Fibroblast of lung (primary cell): ENCODE results near the gene NF2. TPM values are rescaled to one million over a fixed set of nuclear protein-coding genes. Genes with fewer than 3 reads are reported as not detected.

Experiments
- DNase-seq, 2 donors: peaks; one replicate each; pipeline versions ENCODE4 v3.0.0 to v3.0.0-alpha.2; 2010; ENCODE audit warnings: low read depth in 2 of 2
- H2AFZ ChIP-seq: 2 replicates; pipeline ENCODE4 v1.5.1; 2012; ENCODE audit warnings: low read length, control low read depth, inconsistent platforms
- H3K27ac ChIP-seq: 2 replicates; pipeline ENCODE4 v1.5.1; 2011; ENCODE audit warnings: low read length, control low read depth; ENCODE audit not compliant: insufficient read depth
- H3K27me3 ChIP-seq: 2 replicates; pipeline ENCODE4 v1.5.1; 2011; ENCODE audit warnings: mild to moderate bottlenecking, low read length; ENCODE audit not compliant: control insufficient read depth, insufficient read depth
- H3K36me3 ChIP-seq: 2 replicates; pipeline ENCODE4 v1.5.1; 2011; ENCODE audit warnings: low read length; ENCODE audit not compliant: control insufficient read depth, insufficient read depth
- H3K4me1 ChIP-seq: 2 replicates; pipeline ENCODE4 v1.5.1; 2011; ENCODE audit warnings: low read length; ENCODE audit not compliant: control insufficient read depth, insufficient read depth; ENCODE audit errors: extremely low read depth
- H3K4me2 ChIP-seq: 2 replicates; pipeline ENCODE4 v1.5.1; 2011; ENCODE audit warnings: low read length, control low read depth; ENCODE audit not compliant: insufficient read depth; ENCODE audit errors: extremely low read depth
- H3K4me3 ChIP-seq, 4 experiments: fragments of 200-600 bp in 1 of 4; sonication (generic) in 1 of 4; replicated peaks in 1 of 4; 2 replicates each; pipeline ENCODE4 v1.5.1; 2011 to 2016; ENCODE audit warnings: low read length in 4 of 4, low read depth in 3 of 4, mild to moderate bottlenecking in 3 of 4, control low read depth in 2 of 4, inconsistent platforms in 1 of 4, mixed read lengths in 1 of 4; ENCODE audit not compliant: insufficient read depth in 1 of 4; ENCODE audit errors: control extremely low read depth in 1 of 4
- H3K79me2 ChIP-seq: 2 replicates; pipeline ENCODE4 v1.5.1; 2012; ENCODE audit warnings: mild to moderate bottlenecking, low read length, inconsistent platforms; ENCODE audit not compliant: control insufficient read depth, insufficient read depth
- H3K9ac ChIP-seq: 2 replicates; pipeline ENCODE4 v1.5.1; 2011; ENCODE audit warnings: mild to moderate bottlenecking, low read length, control low read depth; ENCODE audit not compliant: insufficient read depth
- H3K9me3 ChIP-seq: 2 replicates; pipeline ENCODE4 v1.5.1; 2012; ENCODE audit warnings: low read depth, low read length; ENCODE audit not compliant: control insufficient read depth, insufficient read depth
- H4K20me1 ChIP-seq: 2 replicates; pipeline ENCODE4 v1.5.1; 2011; ENCODE audit warnings: low read length; ENCODE audit not compliant: control insufficient read depth, insufficient read depth; ENCODE audit errors: extremely low read depth
- CTCF ChIP-seq, 2 donors: IDR thresholded peaks in 1 of 2; conservative IDR thresholded peaks in 1 of 2; 1 replicate in 1 of 2; 2 replicates in 1 of 2; pipeline ENCODE4 v1.5.1; 2011 to 2012; ENCODE audit warnings: low read length in 2 of 2, control low read depth in 1 of 2, inconsistent platforms in 1 of 2, low read depth in 1 of 2, mild to moderate bottlenecking in 1 of 2
- EZH2 ChIP-seq: IDR thresholded peaks from 2 replicates; pipeline ENCODE4 v1.5.1; 2012; ENCODE audit warnings: low read length, control low read depth, mild to moderate bottlenecking; ENCODE audit errors: missing control alignments
- polyA plus RNA-seq, 2 donors: library from polyadenylated mRNA; depleted of rRNA in 1 of 2; stranded (reverse) in 1 of 2; unstranded in 1 of 2; fragments of >200 nt; gene quantifications; 2 replicates each; pipeline ENCODE4 v1.2.1, GENCODE V29; 2011 to 2012; ENCODE audit warnings: missing spikeins in 1 of 2
- total RNA-seq: library from RNA; depleted of rRNA; stranded (reverse); fragments of >200 nt; gene quantifications from 2 replicates; pipeline ENCODE4 v1.2.1, GENCODE V29; 2014

Gene NF2
- total and polyA plus RNA-seq, 2 donors (not counting 1 experiment from before 2014, with no cell fraction given), result 55.5 to 80.9 TPM

- no peaks in the 10 kb centered on the region for H3K36me3 ChIP-seq
- H4K20me1 ChIP-seq, result no peaks in the 10 kb centered on the region
- H3K9ac ChIP-seq, result no peak overlapping the region
- H3K4me1 ChIP-seq, result no peaks in the 10 kb centered on the region
- peaks cover 27% of the 10 kb centered on the region for H3K27me3 ChIP-seq
- H3K4me3 ChIP-seq, result no peak overlapping the region
- TF ChIP-seq CTCF (conservative IDR thresholded peaks at IDR 0.05 in 1 of 2, IDR thresholded peaks at IDR 0.05 in 1 of 2; ENCODE audit: low read depth in 1 of 2, low read length in 2 of 2), result no peak
- no peak for TF ChIP-seq EZH2
- no peaks in the 10 kb centered on the region for H3K79me2 ChIP-seq
- no peaks in the 10 kb centered on the region for H3K9me3 ChIP-seq
- no peak for DNase-seq
- H3K4me2 ChIP-seq, result no peak overlapping the region
- no peak overlapping the region for H2AFZ ChIP-seq
- H3K27ac ChIP-seq, result no peak overlapping the region
Measured at GRCh38 chr22:29710193-29710592, 106.8 kb downstream of the NF2 start.

GRCh38 chr22:29710922-29711593 lies 107.6 kb downstream of the NF2 start:
- no peak for DNase-seq
- H3K4me3 ChIP-seq, result no peak overlapping the region
- H3K36me3 ChIP-seq, result no peaks in the 10 kb centered on the region
- no peak overlapping the region for H3K4me2 ChIP-seq
- H3K4me1 ChIP-seq, result no peaks in the 10 kb centered on the region
- H3K9ac ChIP-seq, result no peak overlapping the region
- H4K20me1 ChIP-seq, result no peaks in the 10 kb centered on the region
- no peaks in the 10 kb centered on the region for H3K9me3 ChIP-seq
- no peak overlapping the region for H2AFZ ChIP-seq
- TF ChIP-seq EZH2, result no peak
- TF ChIP-seq CTCF (conservative IDR thresholded peaks at IDR 0.05 in 1 of 2, IDR thresholded peaks at IDR 0.05 in 1 of 2; ENCODE audit: low read depth in 1 of 2, low read length in 2 of 2), result no peak
- no peaks in the 10 kb centered on the region for H3K79me2 ChIP-seq
- peaks cover 30% of the 10 kb centered on the region for H3K27me3 ChIP-seq
- H3K27ac ChIP-seq, result no peak overlapping the region

- Histone ChIP-seq H3K4me1 (no peaks in the 10 kb centered on the region), H3K79me2 (no peaks in the 10 kb centered on the region), H3K4me2 (no peak overlapping the region), H3K4me3 (no peak overlapping the region), H3K36me3 (no peaks in the 10 kb centered on the region), H3K27ac (no peak overlapping the region), H3K27me3 (peaks cover 20% of the 10 kb centered on the region), H2AFZ (no peak overlapping the region), H3K9ac (no peak overlapping the region), H3K9me3 (no peaks in the 10 kb centered on the region), H4K20me1 (no peaks in the 10 kb centered on the region)
- DNase-seq, result no peak
- no peak for TF ChIP-seq CTCF (conservative IDR thresholded peaks at IDR 0.05 in 1 of 2, IDR thresholded peaks at IDR 0.05 in 1 of 2; ENCODE audit: low read depth in 1 of 2, low read length in 2 of 2)
- TF ChIP-seq EZH2, result no peak
Measured at GRCh38 chr22:29712119-29712518, 108.7 kb downstream of the NF2 start.
